ENCODE data around the gene DYSF. TPM values are rescaled to one million over a fixed set of nuclear protein-coding genes. Genes with fewer than 3 reads are reported as not detected.

The DYSF gene
- total and polyA plus RNA-seq, 2 donors (not counting 1 experiment from before 2014, with no cell fraction given): 0.17 to 0.43 TPM

- ATAC-seq (ENCODE audit: low read depth) (no peak), DNase-seq (no peak)
- ChIA-PET POLR2A (no interaction called here), CTCF (interaction anchor here (0.9 kb wide), 1 partner anchor 8 kb away, joined by 3 read pairs; no protein-coding TSS in a partner anchor)
- no peaks in the 10 kb centered on the region for H3K4me1 Mint-ChIP-seq
- Histone ChIP-seq H3K4me1 (ENCODE audit: control insufficient read depth in 2 of 2, insufficient read depth in 2 of 2, low read length in 2 of 2) (no peaks in the 10 kb centered on the region), H2AFZ (ENCODE audit: insufficient read depth, low read depth, low read length, poor library complexity, severe bottlenecking) (no peak overlapping the region), H3K27me3 (replicated peaks in 1 of 4; ENCODE audit: control extremely low read depth in 1 of 4, control insufficient read depth in 3 of 4, insufficient read depth in 4 of 4, low read length in 3 of 4) (no peaks in the 10 kb centered on the region), H3K9ac (ENCODE audit: low read length) (no peak overlapping the region), H3K36me3 (replicated peaks in 1 of 2; ENCODE audit: control extremely low read depth in 1 of 2, control insufficient read depth in 1 of 2, extremely low read depth in 1 of 2, insufficient read depth in 2 of 2, low read length in 1 of 2) (no peaks in the 10 kb centered on the region), H3K4me3 (ENCODE audit: control extremely low read depth in 1 of 5, extremely low read depth in 1 of 5, insufficient read depth in 1 of 5, low read depth in 2 of 5, low read length in 4 of 5) (no peak overlapping the region), H3K79me2 (ENCODE audit: control insufficient read depth, insufficient read depth, low read length) (no peaks in the 10 kb centered on the region), H3K9me3 (ENCODE audit: control extremely low read depth in 1 of 3, control insufficient read depth in 2 of 3, insufficient read depth in 1 of 3, low read length in 2 of 3) (no peaks in the 10 kb centered on the region), H3K4me2 (replicated peaks; ENCODE audit: low read depth, low read length, poor library complexity, severe bottlenecking) (no peak overlapping the region), H3K27ac (ENCODE audit: low read length in 2 of 2) (no peak overlapping the region), H4K20me1 (ENCODE audit: control insufficient read depth, insufficient read depth, low read length, poor library complexity, severe bottlenecking) (no peaks in the 10 kb centered on the region)
- no peak overlapping the region for H3K27ac Mint-ChIP-seq
- H3K27me3 Mint-ChIP-seq: peaks cover 15% of the 10 kb centered on the region
- intact Hi-C loops (cut with micrococcal nuclease): no loop called here
- WGBS (ENCODE audit: insufficient coverage): 93% methylated on average over 3 of the region's 3 CpGs
- no peak for TF ChIP-seq CTCF (IDR thresholded peaks at IDR 0.05)
- no peaks in the 10 kb centered on the region for H3K9me3 Mint-ChIP-seq (ENCODE audit: insufficient read depth)
- H3K4me3 Mint-ChIP-seq: no peak overlapping the region
These were observed 84.9 kb downstream of the DYSF start for GRCh38 chr2:71538241-71538640.

- DNase-seq: no peak
- no peak overlapping the region for H3K27ac Mint-ChIP-seq
- H3K4me3 ChIP-seq (ENCODE audit: control extremely low read depth in 1 of 5, extremely low read depth in 1 of 5, insufficient read depth in 1 of 5, low read depth in 2 of 5, low read length in 4 of 5): no peak overlapping the region
- 87% methylated on average over 7 of the region's 12 CpGs for WGBS (ENCODE audit: insufficient coverage)
- peaks cover 10% of the 10 kb centered on the region for H3K27me3 Mint-ChIP-seq
- H3K4me1 Mint-ChIP-seq: no peaks in the 10 kb centered on the region
- peaks cover 0 to under 1% (median 0%) of the 10 kb centered on the region in 4 experiments for H3K27me3 ChIP-seq (replicated peaks in 1 of 4; ENCODE audit: control extremely low read depth in 1 of 4, control insufficient read depth in 3 of 4, insufficient read depth in 4 of 4, low read length in 3 of 4)
- no peaks in the 10 kb centered on the region for H3K36me3 ChIP-seq (replicated peaks in 1 of 2; ENCODE audit: control extremely low read depth in 1 of 2, control insufficient read depth in 1 of 2, extremely low read depth in 1 of 2, insufficient read depth in 2 of 2, low read length in 1 of 2)
- H3K9me3 ChIP-seq (ENCODE audit: control extremely low read depth in 1 of 3, control insufficient read depth in 2 of 3, insufficient read depth in 1 of 3, low read length in 2 of 3): no peaks in the 10 kb centered on the region
- H3K4me1 ChIP-seq (ENCODE audit: control insufficient read depth in 2 of 2, insufficient read depth in 2 of 2, low read length in 2 of 2): no peaks in the 10 kb centered on the region
- no peak overlapping the region for H2AFZ ChIP-seq (ENCODE audit: insufficient read depth, low read depth, low read length, poor library complexity, severe bottlenecking)
- POLR2A ChIA-PET: no interaction called here
- no peak for TF ChIP-seq CTCF (IDR thresholded peaks at IDR 0.05)
- no peak for TF ChIP-seq EZH2 (IDR thresholded peaks at IDR 0.05; ENCODE audit: borderline replicate concordance, insufficient read depth, low read depth, low read length, poor library complexity, severe bottlenecking)
- no peak overlapping the region for H3K9ac ChIP-seq (ENCODE audit: low read length)
- no peak for ATAC-seq (ENCODE audit: low read depth)
- CTCF ChIA-PET: no interaction called here
- no peaks in the 10 kb centered on the region for H3K9me3 Mint-ChIP-seq (ENCODE audit: insufficient read depth)
- intact Hi-C loops (cut with micrococcal nuclease): no loop called here
- no peaks in the 10 kb centered on the region for H3K79me2 ChIP-seq (ENCODE audit: control insufficient read depth, insufficient read depth, low read length)
- no peak overlapping the region for H3K4me2 ChIP-seq (replicated peaks; ENCODE audit: low read depth, low read length, poor library complexity, severe bottlenecking)
- H4K20me1 ChIP-seq (ENCODE audit: control insufficient read depth, insufficient read depth, low read length, poor library complexity, severe bottlenecking): no peaks in the 10 kb centered on the region
- no peak overlapping the region for H3K27ac ChIP-seq (ENCODE audit: low read length in 2 of 2)
- H3K4me3 Mint-ChIP-seq: no peak overlapping the region
These were observed 85.4 kb downstream of the DYSF start for GRCh38 chr2:71538656-71539265.

Data from B cell (primary cell).